GM18858 (cell line): Measurements from ENCODE around the gene CTSV.
"Not testable (repeated sequence)": the region's sequence is repeated elsewhere in the genome, so short reads cannot be mapped to it uniquely, and the experiment has no call there.

Experiments used
- ATAC-seq: cut with Tn5 transposase; IDR thresholded peaks from one replicate; pipeline ENCODE4 v1.9.1; 2021; ENCODE audit not compliant: unreplicated experiment

Gene CTSV

DNA sequence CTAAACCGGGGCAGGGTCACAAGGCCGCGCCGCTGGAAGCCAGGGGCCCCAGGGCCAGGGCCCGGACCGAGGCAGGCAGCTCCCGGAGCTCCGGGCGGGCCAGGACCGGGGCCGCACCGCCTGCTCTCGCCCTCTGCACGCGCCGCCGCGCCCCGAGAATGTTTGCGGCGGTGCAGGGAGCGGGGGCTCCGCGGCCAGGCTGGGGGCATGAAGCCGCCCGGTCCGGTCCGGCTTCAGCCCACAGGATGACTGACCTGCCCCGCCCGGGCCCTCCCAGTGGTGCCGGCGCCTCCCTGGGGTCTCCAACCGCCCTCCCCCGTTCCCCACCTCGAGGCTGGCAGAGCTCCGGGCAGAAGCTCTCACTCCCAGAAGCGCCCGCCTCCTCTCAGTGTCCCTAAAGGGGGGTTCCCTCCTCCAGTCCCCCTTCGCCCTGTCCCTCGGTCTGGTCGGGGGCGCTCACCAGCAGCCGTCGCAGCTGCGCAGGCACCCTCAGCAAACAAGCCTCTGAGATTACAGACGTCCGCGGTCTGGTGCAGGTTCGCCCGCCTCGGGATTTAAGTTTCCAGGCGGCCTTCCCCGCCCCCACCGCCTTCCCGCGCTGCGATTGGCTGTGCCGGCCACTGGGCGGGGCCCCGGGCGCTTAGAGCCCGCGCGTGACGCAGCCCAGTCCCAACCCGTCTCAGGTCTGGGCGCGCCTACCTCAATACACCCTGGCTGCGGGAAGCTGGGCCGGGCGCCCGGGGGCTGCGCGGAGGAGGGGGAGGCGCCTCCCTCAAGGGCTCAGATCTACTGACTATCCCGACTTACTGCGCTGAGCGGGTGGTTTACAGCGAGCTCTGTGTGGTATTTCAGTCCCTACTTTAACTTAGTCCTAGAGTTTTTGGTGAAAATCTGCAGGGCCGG is at the start of gene CTSV:
Gene CTSV, minus strand, starts transcription at position 532 of the 903 bp plus-strand sequence. CDS start 1,099 bp downstream, outside the sequence.
- ATAC-seq: peak; percentile 86

DNA sequence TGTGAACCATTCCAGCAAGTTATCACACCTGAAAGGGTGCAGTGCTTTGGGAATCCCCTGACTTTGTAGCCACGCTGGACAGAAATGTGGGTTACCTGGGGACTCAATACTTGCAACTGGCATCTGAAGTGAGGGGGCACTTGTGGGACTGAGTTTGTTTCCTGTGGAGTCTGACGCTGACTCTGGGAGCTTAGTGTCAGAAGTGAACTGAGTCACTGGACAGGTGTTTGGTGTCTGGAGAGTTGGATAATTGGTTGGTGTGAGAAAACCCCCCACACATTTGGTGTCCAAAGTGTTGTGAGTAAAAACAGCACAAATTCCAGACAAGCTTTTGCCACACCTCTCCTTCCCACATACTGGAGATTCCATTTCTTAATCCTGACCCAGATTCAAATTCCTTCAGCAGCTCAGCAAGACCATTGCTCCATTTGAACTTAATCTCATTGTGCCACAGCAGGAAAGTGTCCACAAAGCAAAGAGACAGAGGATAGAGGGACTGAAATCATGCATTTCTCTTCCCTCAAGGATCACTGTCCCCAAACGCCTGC is 48.8 kb upstream of the CTSV start:
- ATAC-seq: not testable (repeated sequence)

DNA sequence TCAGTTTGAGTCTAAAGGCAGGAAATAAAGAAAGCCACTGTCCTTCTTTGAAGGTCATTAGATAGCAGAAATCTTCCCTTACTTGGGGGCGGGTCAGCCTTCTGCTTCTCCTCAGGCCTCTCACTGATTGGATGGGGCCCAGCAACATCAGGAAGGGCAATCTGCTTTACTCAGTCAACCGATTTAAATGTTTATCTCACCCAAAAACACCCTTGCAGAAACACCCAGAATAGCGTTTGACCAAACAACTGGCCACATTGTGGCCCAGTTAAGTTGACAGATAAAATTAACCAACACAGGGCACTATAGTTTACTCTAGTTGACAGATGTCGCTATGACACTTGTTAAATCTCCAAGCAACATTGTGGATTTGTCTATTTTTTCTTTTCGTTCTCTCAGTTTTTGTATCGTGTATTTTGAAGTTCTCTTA is 45.6 kb upstream of the CTSV start:
- not testable (repeated sequence) for ATAC-seq

DNA sequence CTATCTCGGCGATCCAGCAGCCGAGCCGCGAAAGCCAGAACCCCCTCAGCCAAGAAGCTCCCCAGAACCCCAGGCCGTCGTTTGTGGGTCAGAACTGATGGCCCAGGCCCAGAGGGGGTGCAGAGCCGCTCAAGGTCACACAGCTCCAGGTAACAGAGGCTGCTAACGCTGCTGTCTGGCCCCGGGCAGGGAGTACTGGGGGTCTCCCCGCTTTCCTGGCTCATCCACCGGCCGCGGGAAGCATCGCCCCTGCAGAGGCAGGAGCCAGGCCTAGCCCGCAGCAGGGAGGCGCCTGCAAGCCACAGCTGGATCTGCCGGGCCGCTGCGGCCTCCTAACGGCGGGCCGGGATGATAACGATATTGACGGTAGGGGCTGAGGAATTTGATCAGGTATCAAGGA is 39.4 kb upstream of the CTSV start:
- no peak for ATAC-seq

DNA sequence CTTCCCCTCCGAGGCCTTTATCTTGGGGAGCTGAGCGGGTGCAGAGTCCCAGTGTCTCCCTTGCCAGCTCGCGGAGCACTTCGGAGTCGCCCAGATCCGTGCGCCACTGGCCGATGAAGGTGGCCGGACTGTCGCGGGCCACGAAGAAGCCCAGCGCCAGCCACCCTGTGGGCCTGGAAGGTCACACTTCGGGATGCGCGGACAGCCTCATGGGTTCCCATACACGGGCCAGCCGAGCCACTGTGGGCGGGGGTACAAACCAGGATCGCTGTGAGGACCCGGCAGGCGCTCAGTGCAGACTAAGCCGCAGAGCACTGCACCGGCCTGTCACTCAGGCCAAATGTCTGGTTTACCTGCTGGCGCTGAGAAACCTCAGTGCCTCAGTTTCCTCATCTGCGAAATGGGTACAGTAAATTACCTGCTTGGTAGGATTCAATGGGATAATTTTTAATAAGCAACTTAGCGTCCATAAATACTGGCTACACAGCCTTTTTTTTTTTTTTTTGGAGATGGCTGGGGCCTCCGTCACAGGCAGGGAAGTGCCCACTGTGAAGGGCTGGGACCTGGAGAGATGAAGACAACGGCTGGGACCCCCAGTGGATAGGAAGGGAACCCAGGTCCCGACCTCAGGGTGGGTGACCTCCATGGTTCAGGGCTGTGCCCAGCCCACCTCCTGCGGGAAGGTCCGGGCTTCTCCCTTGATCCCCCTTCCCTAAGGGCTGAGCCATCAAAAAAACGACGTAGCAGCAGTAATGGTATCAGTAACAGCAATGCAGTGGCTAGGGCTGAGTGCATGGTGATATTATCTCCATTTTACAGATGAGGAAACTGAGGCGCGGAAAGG is 38.7 kb upstream of the CTSV start:
- ATAC-seq: no peak

DNA sequence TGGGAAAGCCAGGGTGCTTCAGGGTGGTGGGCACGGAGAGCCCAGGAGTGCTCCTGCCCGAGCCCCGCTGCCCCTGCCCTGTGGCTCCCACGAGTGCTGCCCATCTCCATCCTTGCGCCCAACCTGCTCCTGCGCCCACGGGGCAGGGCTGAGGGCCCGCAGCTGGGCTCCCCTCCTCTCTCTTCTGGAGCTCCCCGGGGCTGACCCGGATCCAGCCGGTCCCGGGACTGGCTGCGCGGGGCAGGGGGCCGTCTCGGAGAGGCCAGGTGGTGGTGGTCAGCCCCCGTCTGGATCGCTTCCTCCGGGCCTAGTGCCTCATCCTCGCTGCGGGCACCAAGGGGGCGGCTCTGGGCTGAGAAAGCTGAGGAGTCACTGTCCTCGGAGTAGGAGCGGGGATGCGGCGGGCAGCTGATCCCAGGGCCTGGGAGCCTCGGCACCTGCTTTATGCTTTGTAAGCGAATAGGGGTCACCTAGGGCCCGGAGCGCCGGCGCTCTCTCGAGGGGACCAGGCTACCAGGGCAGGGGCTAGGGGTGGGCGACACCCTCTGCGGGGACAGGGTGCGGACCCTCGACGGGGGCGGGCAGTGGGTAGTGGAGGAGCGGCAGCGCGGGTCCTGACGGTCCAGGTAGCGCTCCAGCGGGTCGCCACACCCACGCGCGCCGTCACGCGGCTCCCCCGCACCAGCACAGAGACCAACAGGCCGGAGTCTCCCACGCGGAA is 37.9 kb upstream of the CTSV start:
- ATAC-seq: not testable (repeated sequence)

DNA sequence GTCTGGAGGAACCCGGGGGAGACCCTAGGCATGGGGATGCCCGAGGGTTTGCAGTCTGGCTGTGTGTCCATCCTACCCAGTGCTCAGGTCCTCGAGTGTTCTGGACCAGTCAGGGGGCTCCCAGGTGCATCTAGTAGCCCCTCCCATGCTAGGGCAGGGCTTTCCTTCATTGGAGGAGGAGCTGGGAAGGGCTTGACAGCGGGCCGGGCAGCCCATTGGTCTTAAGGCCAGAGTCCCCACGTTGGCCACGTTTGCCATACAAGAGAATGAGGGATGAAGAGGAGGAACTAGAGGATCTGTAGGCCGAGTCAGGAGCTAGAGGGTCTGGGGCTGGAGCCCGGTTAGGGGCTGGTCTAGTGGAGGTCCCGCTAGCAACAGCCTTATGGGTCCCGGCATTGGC is 37.3 kb upstream of the CTSV start:
- no peak for ATAC-seq

DNA sequence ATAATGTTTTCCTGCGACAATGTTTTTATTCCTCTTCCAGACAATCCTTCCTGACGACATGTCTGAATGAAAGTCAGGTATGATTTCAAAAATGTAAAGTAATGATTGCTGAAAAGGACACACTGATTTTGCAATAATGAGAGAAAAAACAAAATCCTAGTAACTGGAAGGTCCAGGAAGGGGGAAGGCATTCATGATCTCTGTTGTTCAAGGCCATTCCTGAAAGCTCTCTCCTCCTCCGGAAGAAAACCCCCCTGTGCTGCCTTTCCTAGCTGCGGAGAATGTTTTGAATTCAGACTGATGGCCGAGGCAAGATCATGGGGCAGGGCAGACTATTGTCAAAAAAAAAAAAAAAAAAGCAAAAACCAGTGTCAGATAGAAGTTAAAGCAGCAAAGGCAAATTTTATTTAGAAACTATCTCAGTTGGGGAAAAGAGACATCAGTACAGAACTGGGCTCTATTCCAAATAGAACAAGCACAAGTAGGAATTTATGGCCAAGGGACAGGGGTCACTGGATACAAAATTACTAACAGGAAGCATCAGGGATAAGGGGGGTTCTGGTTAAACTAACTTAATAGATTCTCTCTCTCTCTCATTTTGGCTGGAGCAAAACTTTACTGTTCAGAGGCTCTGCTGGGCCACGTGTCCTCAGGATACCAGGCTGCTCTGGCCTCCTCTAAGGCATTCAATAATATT is 36.5 kb upstream of the CTSV start:
- ATAC-seq: no peak

DNA sequence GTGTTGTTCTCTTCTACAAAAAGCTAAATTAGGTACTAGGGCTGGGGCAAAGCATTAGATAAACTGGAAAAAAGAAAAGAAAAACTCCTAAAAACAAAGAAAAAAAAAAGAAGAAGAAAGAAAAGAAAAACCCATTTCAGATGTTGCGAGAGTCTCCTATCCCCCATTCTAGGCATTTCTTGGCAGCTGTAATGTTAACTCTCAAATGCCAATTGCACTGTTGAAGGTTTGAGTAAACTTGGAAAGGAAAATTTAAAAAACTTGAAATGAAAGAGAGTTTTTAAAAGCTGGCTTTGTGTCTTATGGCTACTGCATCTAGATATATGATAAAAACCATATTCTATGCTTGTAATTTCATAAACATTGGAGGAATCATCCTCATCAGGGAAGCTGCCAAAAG is 34.6 kb upstream of the CTSV start:
- ATAC-seq: no peak

DNA sequence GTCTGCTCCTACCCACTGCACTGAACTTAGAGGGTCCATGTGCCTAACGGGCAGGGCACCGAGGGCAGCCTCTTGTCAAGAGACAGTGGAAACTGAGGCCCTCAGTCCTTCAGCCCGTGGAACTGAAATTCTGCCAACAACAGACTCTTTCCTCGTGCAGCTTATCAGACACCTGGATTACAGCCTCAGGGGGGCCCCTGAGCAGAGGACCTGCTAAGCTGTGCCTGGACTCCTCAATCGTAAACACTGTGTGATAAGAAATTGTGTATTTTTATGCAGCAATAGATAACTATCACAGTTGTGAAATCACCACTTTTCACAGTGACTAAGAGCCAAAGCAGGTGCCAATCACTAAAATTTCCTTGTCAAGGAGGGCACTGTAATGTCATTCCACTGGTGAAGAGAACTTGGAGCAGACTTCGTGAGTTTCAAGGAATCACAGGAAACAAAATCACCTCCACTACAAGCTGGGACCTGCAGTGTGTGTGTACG is 33.4 kb upstream of the CTSV start:
- no peak for ATAC-seq

DNA sequence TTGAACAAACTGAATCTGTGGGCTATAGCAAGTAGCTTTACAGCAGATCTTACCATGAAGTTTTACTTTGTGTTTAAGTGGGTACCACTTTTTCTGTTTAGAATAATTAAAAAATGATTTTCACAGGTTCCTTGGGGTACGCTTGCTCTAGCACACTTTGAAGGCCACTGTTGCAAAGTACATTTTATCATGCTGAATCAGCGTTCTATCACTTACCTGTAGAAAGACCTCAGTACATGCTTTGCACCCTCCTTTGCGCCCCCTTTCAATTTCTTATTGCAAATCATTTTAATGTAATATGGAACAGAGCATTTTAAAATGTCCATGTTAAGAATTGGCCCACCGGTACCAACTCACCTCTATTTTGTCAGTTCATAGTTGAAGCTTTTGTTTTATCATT is 31.4 kb upstream of the CTSV start:
- ATAC-seq: not testable (repeated sequence)

DNA sequence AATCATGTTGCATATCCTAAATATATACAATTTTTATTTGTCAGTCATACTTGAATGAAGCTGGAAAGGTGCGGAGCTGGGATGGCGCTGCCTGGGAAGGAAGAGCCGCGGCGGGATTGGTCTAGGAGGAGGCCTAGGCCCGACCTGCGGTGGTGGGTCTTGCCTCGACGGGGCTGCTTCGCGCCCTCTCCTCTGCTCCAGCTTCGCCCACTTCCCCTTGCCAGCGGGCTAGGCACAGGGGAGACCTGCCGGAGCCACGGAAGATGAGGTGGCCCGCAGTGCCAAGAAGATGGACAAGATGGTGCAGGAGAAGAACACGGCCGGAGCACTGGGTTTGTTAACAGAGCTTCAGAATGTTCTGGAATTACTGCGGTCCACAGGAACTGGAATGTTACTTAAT is 28.5 kb upstream of the CTSV start:
- no peak for ATAC-seq

DNA sequence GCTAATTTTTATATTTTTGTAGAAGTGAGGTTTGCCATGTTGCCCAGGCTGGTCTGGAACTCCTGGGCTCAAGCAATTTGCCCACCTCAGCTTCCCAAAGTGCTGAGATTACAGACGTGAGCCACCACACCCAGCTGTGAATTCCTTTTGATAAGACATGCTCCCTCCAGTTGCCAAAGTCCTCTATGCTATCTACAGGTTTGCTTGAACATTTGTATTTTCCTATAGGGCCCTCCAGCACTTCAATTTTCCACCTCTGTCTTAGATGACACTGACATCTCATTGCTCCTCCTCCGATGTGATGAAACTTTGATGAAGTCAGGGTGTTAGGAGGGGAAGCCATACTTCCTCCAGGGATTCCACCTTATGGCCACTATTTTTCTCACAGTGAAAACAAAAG is 25.2 kb upstream of the CTSV start:
- no peak for ATAC-seq

DNA sequence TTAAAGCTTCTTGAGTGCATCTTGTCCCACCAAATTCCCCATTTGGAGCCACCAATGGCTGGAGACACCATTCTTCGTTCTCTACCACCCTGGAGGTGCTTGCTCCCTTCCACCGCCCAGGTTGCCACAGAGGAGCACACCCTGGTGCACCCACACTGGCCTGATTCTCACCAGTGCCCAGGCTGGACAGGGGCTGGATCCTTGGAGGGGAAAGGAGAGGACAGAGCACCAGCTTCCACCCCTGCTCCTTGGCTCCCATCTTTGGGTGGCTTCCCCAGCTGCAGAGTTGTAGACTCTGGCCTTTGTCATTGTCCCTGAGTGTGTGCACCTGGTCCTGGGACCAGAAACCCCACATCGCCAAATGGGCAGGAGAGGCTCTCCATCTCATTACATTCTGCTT is 21.9 kb upstream of the CTSV start:
- no peak for ATAC-seq

DNA sequence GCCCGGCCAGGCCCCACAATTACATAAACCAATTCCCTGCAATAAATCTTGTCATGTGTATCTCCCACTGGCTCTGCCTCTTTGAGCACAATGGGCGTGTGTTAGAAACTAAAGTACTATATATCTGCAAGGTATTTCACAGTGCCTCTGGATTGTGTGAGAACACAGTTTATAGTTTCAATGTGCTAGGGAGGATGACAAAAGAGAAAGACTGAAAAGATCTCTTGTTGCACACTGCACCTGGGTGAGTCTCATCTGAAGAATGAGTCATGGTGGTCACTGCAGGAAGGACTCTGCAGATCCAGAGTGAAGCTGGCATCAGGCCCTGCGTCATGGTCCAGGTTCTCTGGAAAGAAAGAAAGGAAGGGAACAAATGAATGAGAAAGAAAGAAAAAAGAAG is 20.7 kb upstream of the CTSV start:
- no peak for ATAC-seq

DNA sequence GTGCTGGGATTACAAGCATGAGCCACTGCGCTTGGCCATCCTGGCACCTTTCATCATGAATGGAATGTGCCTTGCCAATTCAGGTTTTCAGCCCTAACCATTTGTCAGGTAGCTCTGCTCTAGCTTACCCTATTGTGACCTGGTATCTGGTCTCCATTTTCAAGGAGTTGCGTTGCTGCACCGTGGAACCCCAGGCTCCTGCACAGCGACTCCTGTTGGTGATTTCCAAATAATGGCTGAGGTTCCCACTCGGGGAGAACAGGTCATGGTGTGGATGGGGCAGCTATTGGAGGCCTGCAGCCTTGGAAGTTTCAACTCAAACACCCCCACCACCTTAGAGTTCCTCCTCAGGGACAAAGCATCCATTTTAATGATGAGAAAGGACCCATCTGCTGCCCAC is 18.7 kb upstream of the CTSV start:
- ATAC-seq: no peak

DNA sequence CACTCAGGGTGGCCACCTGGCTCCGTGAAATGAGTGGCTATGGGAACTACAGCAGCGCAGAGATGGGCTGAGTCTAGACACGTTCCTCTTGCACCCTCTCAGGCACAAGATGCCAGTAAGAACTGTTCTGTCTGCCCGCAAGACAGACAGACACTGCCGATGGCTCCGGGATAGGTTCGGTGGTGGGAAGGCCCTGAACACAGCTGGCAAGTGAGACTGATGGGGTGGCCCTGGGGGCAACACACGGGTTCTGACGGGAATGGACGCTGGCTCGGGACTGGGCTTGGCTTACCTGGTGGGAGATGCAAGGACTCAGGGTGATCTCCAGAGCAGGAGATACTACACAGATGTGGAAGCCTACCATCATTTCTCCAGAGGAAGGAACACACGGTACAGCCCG is 16.9 kb upstream of the CTSV start:
- ATAC-seq: not testable (repeated sequence)

DNA sequence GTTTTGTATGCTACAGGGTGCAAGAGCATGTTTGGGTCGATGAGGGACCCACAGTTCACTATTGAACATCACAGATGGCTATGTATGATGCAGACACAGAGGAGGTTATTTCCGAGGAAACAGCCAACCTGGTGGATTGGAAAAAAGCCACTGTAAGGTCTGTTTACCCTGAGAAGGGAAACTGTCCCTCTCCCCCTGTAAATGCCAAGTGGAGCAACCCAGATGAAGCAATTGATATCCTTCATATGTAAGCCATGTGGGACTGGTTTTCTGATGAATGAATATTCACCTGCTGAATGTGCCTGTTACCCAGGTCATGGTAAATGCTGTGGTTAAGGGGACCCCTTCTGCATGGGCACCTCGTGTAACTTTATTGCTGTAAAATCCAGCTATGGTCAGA is 14.8 kb upstream of the CTSV start:
- ATAC-seq: no peak

DNA sequence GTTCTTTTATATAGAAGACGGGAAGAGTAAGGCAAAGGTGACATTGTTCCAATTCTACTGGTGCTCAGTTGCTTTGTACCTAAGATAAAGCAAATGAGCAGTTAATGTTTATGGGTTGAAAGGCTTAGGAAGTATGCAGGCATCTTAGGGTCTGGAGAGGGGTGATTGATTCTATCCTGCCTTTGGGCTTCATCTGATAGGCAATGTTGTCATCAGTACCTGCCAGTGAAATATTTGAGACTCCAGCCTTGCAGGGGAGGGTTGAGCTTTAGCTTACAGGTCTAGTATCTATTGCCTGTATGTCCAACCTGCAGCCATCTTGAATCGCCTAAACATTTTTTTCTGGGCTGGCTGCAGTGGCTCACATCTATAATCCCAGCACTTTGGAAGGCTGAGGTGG is 13.8 kb upstream of the CTSV start:
- ATAC-seq: no peak

DNA sequence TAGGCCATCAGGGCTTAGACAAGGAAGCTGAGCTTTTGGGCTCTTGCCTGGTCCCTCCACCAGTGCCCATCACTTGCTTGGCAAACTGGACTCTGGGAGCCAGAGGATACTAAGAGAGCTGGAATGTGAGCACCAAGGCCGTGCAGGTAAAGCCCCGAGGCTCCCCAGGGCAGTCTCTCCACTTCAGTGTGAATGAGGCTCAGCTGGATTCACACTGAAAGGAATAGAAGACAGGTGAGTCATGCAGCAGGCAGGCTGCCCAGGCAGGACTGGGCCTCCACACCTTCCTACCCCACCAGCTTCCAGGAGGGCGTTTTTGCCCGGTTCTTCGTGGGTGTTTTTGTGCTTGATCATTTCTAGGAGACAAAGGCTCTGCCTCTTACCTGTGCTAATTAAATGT is 7.3 kb upstream of the CTSV start:
- ATAC-seq: no peak
